NB4 (cell line): ENCODE data around the gene POU1F1.

Source experiments
- CTCF ChIP-seq: IDR thresholded peaks from one replicate; pipeline ENCODE4 v1.5.1; 2012; ENCODE audit warnings: low read depth, low read length
- MAX ChIP-seq: IDR thresholded peaks from 2 replicates; pipeline ENCODE4 v1.6.1; 2011; ENCODE audit warnings: low read depth, low read length
- MYC ChIP-seq: IDR thresholded peaks from 2 replicates; pipeline ENCODE4 v1.6.1; 2011; ENCODE audit warnings: low read depth, low read length
- POLR2A ChIP-seq: IDR thresholded peaks from 2 replicates; pipeline ENCODE4 v1.6.1; 2011; ENCODE audit warnings: mild to moderate bottlenecking; ENCODE audit not compliant: insufficient read length; ENCODE audit errors: extremely low read depth

- TF ChIP-seq POLR2A (no peak), CTCF (no peak), MYC (no peak), MAX (no peak)
These were observed 31.4 kb upstream of the POU1F1 start for GRCh38 chr3:87307805-87308204.
